ENCODE data around the gene CLTCL1. TPM values are rescaled to one million over a fixed set of nuclear protein-coding genes. Genes with fewer than 3 reads are reported as not detected.

The CLTCL1 gene
- total RNA-seq, 1 donor from 2014 or later: 26.0 TPM

- Histone ChIP-seq H3K9me3 (no peaks in the 10 kb centered on the region), H3K36me3 (peaks cover 8 to 21% of the 10 kb centered on the region in 2 donors), H3K27ac (no peak overlapping the region), H3K4me3 (no peak overlapping the region), H3K4me1 (no peaks in the 10 kb centered on the region), H3K27me3 (no peaks in the 10 kb centered on the region)
- intact Hi-C loops (cut with DNase I): no loop called here
- TF ChIP-seq CTCF (IDR thresholded peaks at IDR 0.05): no peak
- DNase-seq (ENCODE audit: low spot score in 2 of 2): no peak
These were observed 78.0 kb downstream of the CLTCL1 start for GRCh38 chr22:19213442-19214077.

GRCh38 chr22:19213001-19213400, 78.5 kb downstream of the CLTCL1 start:
- H3K27me3 ChIP-seq: no peaks in the 10 kb centered on the region
- H3K9me3 ChIP-seq: no peaks in the 10 kb centered on the region
- no peak overlapping the region for H3K27ac ChIP-seq
- no peak for TF ChIP-seq CTCF (IDR thresholded peaks at IDR 0.05)
- no peak overlapping the region for H3K4me3 ChIP-seq
- peaks cover 8 to 26% of the 10 kb centered on the region in 2 donors for H3K36me3 ChIP-seq
- intact Hi-C loops (cut with DNase I): no loop called here
- no peak for DNase-seq (ENCODE audit: low spot score in 2 of 2)
- no peaks in the 10 kb centered on the region for H3K4me1 ChIP-seq

- Histone ChIP-seq H3K9me3 (no peaks in the 10 kb centered on the region), H3K4me1 (no peaks in the 10 kb centered on the region), H3K36me3 (peaks cover 12 to 26% of the 10 kb centered on the region in 2 donors), H3K27me3 (no peaks in the 10 kb centered on the region), H3K4me3 (no peak overlapping the region), H3K27ac (no peak overlapping the region)
- DNase-seq (ENCODE audit: low spot score in 2 of 2): no peak
- intact Hi-C loops (cut with DNase I): no loop called here
- no peak for TF ChIP-seq CTCF (IDR thresholded peaks at IDR 0.05)
These were observed 79.1 kb downstream of the CLTCL1 start for GRCh38 chr22:19212302-19212870.

- Histone ChIP-seq H3K36me3 (peaks cover 7 to 21% of the 10 kb centered on the region in 2 donors), H3K27me3 (no peaks in the 10 kb centered on the region), H3K9me3 (no peaks in the 10 kb centered on the region), H3K4me3 (no peak overlapping the region), H3K27ac (no peak overlapping the region), H3K4me1 (no peaks in the 10 kb centered on the region)
- DNase-seq (ENCODE audit: low spot score in 2 of 2): no peak
- intact Hi-C loops (cut with DNase I): no loop called here
- TF ChIP-seq CTCF (IDR thresholded peaks at IDR 0.05): no peak
These were observed 81.3 kb downstream of the CLTCL1 start for GRCh38 chr22:19210188-19210587.

GRCh38 chr22:19208287-19208847, 83.2 kb downstream of the CLTCL1 start:
- Histone ChIP-seq H3K27ac (no peak overlapping the region), H3K27me3 (no peaks in the 10 kb centered on the region), H3K4me1 (no peaks in the 10 kb centered on the region), H3K9me3 (no peaks in the 10 kb centered on the region), H3K4me3 (no peak overlapping the region), H3K36me3 (peaks cover 7 to 21% of the 10 kb centered on the region in 2 donors)
- intact Hi-C loops (cut with DNase I): no loop called here
- TF ChIP-seq CTCF (IDR thresholded peaks at IDR 0.05): no peak
- no peak for DNase-seq (ENCODE audit: low spot score in 2 of 2)

Data from ascending aorta (tissue), 2 donors.